ENCODE results near the gene DOCK9. TPM values are rescaled to one million over a fixed set of nuclear protein-coding genes. Genes with fewer than 3 reads are reported as not detected.
A peak's percentile ranks its signal among the peaks of the same experiment; 100 is the strongest.

The DOCK9 gene
- total RNA-seq, 1 donor from 2014 or later, result 311 TPM

DNA sequence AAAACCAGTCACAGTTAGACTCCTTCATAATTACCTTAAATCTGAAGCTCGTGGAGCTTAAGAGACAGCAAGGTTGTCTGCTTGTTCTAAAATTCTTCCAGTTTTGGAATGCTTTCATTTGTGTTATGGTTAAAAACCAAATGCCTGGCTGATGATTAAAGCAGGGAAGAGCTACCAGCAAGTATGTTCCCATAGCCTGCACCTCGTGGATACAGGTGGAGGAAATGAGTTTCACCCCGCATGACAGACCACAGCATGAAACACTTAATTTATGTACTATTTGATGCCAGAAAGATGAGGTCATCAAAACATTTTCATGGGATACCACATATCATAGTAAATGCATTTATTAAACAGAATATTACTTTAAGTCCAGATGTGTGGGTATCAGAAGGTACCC lies 416 bp upstream of the DOCK9 start:
- DNase-seq (ENCODE audit: low read depth, low spot score), result peak; percentile 75

DNA sequence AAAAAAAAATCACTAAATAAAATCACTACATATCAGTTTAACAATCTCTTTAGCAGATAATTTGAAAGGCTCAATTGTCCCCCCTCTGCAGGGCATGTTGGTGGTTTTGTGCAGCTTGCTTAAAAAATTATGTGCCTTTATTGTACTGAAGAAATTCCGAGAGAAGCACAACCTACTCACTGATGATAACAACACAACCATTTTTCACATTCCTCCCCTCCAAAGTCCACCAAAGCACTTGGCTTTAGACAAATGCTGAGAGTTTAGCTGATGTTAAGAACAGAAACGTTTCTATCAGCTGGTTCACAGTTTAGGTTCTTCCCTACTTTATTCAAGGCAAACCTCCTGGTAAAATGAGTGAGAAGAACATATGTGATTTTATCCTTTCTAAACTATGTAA lies 923 bp downstream of the DOCK9 start:
- no peak for DNase-seq (ENCODE audit: low read depth, low spot score)

GRCh38 chr13:98976338-98976737 lies 1.5 kb downstream of the DOCK9 start:
- DNase-seq (ENCODE audit: low read depth, low spot score), result no peak

DNA sequence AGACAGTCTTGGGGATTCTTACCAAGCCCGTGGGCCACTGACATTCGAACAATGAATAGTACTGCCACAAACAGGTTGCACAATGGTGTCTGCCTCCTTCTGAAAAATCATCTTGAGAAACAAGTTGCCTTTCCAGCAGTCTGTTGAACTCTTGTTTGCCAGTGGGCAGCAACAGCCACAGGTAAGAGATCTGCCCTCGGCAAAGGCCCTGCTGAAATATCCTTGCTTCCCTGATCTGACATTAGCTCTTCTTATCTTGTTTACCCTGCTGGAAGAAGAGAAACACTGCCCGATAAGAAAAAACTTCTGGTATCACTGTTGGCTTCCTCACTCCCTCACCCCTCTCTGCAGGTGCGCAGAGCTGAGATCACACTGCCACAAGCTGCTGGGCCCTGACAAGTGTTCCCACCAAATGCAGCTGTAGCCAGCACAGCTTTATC lies 2.0 kb downstream of the DOCK9 start:
- no peak for DNase-seq (ENCODE audit: low read depth, low spot score)

- DNase-seq (ENCODE audit: low read depth, low spot score), result no peak
Observed at GRCh38 chr13:98974053-98974452, 3.8 kb downstream of the DOCK9 start.

DNA sequence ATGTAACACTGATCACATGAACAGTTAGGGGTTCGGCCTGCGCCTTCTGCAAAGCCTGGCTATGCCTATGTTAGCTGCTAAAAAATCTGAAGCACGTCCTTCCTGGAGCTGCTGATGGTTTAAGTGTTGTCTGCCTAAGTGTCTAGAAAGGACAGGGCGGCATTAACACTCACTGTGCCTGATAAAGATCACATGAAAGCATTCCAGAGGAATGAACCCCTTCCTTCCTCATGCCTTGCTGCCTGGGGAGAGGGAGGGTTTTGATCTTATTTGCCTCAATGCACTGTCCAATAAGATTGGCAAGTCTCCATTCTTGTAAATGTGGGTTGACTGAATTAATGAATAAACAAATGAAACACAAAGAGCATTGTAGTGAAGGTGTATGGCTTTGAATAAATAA lies 5.2 kb downstream of the DOCK9 start:
- peak; percentile 92 for DNase-seq (ENCODE audit: low read depth, low spot score)

DNA sequence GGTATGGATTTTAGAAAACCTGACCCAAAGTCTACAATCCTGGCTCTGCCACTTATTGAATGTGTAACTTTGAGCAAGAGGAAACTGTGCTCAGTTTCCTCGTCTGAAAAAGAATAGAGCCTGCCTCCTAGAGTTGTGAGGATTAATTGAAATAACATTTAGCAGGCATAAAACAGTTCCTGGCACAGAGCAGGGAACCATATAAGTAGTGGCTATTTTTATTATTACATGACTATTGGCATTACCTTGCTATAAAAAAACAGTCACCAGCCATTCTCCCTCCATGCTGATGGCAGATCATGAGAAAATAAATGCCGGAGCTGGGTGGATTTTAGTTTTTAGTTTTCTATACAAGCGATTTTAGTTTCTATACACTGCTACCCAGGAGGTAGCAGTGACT lies 5.8 kb downstream of the DOCK9 start:
- no peak for DNase-seq (ENCODE audit: low read depth, low spot score)

GRCh38 chr13:98970330-98970729 lies 7.5 kb downstream of the DOCK9 start:
- no peak for DNase-seq (ENCODE audit: low read depth, low spot score)

- DNase-seq (ENCODE audit: low read depth, low spot score), result no peak
Observed at GRCh38 chr13:98967491-98967890, 10.4 kb downstream of the DOCK9 start.

DNA sequence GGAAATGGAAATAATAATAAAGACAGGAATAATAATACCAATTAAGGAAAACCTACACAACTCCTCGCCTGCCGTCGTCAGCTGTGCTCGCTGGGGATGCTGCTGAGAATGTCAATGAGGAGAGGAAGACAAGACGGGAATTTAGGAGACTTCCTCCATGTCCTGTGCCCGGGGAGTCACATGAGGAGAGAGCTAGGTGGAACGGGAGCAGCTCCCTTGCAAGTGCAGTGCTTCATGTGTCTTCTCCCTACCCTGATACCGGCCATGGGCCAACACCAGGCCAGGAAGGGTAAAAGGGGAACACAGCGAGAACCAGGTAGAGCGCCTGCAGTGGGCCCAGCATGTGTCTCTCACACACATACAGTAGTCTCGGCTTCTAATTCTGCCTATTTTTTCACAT lies 11.8 kb downstream of the DOCK9 start:
- no peak for DNase-seq (ENCODE audit: low read depth, low spot score)

DNA sequence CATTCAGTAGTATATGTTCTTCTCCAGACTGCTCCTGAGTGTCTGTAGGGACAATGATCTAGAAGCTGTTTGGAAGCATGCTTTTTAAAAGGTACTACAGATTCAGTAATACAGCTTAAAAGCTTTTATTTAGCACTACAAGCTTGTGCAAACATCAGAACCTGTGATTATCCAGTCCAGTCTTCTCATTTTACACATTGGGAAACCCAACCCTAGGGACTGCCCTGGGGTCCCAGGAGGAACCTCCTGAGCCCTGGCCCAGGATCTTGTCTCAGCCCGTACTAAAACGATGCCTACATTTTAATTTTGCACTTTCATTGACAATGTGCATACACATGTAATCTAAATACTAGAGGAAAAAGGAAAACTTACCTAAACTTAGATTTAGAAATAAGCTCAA lies 12.5 kb downstream of the DOCK9 start:
- DNase-seq (ENCODE audit: low read depth, low spot score), result no peak

GRCh38 chr13:98963917-98964316 lies 13.9 kb downstream of the DOCK9 start:
- no peak for DNase-seq (ENCODE audit: low read depth, low spot score)

DNA sequence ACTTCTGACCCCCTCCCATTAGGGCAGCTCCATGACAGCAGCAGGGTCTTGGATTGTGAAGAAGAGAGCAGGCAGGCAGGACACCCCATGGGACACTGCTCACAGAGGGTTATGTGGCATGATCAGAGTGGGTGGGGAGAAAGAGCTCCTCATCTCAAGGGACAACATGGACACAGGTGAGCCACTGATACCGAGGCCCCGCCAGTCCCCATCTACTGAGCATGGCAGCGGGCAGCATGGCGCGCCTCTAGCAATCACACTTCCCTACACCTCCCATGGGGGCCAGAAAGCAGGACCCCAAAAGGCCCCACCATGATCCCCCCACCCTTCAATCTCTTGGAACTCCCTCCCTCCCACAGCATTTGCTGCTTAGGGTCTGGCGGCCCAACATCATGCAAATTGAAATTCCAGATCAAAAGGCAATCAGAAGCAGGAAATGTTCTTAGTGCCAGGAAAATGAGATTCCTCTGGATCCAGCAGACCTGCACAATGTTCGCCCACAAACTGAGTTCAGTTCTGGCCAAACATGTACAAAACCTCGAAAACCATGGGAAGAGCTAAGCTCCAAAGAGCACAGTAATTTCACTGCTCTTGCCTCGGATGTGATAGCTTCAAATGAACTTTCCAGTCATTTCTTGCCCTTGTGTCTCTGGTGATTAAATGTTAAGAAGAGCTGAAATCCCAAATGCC lies 14.8 kb downstream of the DOCK9 start:
- DNase-seq (ENCODE audit: low read depth, low spot score), result no peak

DNA sequence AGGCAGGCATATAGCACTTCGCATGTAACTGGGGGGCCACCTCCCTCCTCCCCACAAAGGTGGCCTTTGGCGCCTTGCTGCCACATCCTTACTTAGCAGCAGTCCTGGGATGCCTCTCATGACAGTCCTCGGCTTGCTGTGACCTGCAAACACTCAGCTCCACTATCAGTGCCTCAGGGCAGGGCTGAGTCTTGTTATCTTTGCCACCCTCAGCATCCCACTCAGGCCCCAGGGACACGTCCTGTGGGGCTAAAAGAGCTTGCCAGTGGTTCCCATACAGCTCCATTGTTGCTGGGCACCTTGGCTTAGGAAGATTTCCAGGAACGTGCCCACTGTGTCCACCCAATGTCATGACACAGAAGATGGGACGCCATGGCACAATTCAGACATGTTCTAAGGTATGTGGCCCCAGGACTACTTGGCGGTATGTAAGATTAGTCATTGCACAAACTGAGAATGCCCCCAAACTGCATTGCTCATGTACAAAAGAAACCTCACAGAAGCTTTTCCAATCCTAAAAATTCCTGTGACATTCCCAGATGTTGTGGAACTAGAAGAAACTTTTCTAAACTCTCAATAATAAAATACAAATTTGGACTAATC lies 16.3 kb downstream of the DOCK9 start:
- no peak for DNase-seq (ENCODE audit: low read depth, low spot score)

- DNase-seq (ENCODE audit: low read depth, low spot score), result no peak
Observed at GRCh38 chr13:98960606-98961502, 17.0 kb downstream of the DOCK9 start.

- DNase-seq (ENCODE audit: low read depth, low spot score), result peak; percentile 69
Observed at GRCh38 chr13:98959786-98960605, 17.9 kb downstream of the DOCK9 start.

DNA sequence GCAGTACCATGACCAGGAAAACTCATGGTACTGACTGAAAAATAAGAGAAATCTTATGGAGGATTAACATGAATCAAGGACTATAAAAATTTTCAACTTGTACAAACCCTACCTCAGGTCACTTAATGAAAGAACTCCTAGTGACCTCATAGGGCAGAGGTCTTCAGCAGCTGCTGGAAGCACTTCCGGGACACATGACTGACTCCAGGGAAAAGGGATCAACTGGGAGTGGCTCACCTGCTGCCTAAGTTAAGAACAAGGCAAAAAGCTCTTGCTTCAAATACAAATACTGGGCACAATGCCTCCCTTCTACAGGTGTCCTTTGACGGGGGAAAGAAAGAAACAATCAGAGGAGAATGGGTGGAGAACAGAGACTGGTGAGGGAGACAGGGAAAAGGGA lies 18.6 kb downstream of the DOCK9 start:
- DNase-seq (ENCODE audit: low read depth, low spot score), result no peak

- DNase-seq (ENCODE audit: low read depth, low spot score), result no peak
Observed at GRCh38 chr13:98958443-98958794, 19.4 kb downstream of the DOCK9 start.

- DNase-seq (ENCODE audit: low read depth, low spot score), result no peak
Observed at GRCh38 chr13:98957731-98958442, 20.0 kb downstream of the DOCK9 start.

DNA sequence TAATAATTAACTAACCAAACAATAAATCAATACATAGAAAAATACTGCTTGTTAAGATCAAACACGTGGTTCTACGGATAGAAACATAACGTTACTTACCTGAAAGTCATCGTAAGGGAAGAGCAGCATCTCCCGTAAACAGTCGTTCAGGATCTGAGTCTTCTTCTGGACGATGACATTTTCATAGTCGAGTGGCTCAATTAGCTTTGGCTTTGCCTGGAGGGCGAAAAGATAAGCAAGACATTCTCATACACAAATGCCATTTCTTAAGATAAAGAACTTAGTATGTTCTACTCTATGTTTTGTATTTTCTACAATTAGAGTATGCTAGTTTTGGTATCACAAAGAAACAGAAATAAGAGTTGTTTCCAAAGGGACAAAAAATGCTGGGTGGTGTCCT lies 22.5 kb downstream of the DOCK9 start:
- no peak for DNase-seq (ENCODE audit: low read depth, low spot score)

GRCh38 chr13:98954313-98954712 lies 23.6 kb downstream of the DOCK9 start:
- no peak for DNase-seq (ENCODE audit: low read depth, low spot score)

Measured in pulmonary artery endothelial cell (primary cell).